Neural progenitor cell (in vitro differentiated cells): ENCODE measurements around the gene FJX1.

Experiments used
- EZH2 ChIP-seq: fragments of 200-600 bp; sonication (generic); IDR thresholded peaks from 2 replicates; pipeline ENCODE4 v1.6.1; 2017; ENCODE audit warnings: antibody characterized with exemption, mild to moderate bottlenecking, moderate library complexity
- TF ChIP-seq, protein P1 (sequence below): fragments of 200-600 bp; sonication (generic); IDR thresholded peaks from 2 replicates; pipeline ENCODE4 v1.5.1; 2017; ENCODE audit warnings: antibody characterized with exemption, mild to moderate bottlenecking

GRCh38 chr11:35605706-35606105 is 12.6 kb upstream of the FJX1 start:
- TF ChIP-seq, protein P1, sequence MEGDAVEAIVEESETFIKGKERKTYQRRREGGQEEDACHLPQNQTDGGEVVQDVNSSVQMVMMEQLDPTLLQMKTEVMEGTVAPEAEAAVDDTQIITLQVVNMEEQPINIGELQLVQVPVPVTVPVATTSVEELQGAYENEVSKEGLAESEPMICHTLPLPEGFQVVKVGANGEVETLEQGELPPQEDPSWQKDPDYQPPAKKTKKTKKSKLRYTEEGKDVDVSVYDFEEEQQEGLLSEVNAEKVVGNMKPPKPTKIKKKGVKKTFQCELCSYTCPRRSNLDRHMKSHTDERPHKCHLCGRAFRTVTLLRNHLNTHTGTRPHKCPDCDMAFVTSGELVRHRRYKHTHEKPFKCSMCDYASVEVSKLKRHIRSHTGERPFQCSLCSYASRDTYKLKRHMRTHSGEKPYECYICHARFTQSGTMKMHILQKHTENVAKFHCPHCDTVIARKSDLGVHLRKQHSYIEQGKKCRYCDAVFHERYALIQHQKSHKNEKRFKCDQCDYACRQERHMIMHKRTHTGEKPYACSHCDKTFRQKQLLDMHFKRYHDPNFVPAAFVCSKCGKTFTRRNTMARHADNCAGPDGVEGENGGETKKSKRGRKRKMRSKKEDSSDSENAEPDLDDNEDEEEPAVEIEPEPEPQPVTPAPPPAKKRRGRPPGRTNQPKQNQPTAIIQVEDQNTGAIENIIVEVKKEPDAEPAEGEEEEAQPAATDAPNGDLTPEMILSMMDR, result no peak
- TF ChIP-seq EZH2, result no peak
